GM12801 (cell line): ENCODE measurements around the gene REXO5.

Experiments used
- CTCF ChIP-seq: IDR thresholded peaks from one replicate; pipeline ENCODE4 v1.5.1; 2011; ENCODE audit warnings: control low read depth; ENCODE audit not compliant: insufficient read length; ENCODE audit errors: extremely low read depth

REXO5 gene

GRCh38 chr16:20821682-20822081, 15.4 kb downstream of the REXO5 start:
- TF ChIP-seq CTCF = no peak

- TF ChIP-seq CTCF = no peak
Observed at GRCh38 chr16:20822521-20823325, 16.4 kb downstream of the REXO5 start.

GRCh38 chr16:20826039-20826566, 19.8 kb downstream of the REXO5 start:
- TF ChIP-seq CTCF = no peak

- TF ChIP-seq CTCF = no peak
Observed at GRCh38 chr16:20829536-20829935, 23.2 kb downstream of the REXO5 start.

- no peak for TF ChIP-seq CTCF
Observed at GRCh38 chr16:20830372-20830771, 24.0 kb downstream of the REXO5 start.

- TF ChIP-seq CTCF = no peak
Observed at GRCh38 chr16:20833086-20833485, 26.8 kb downstream of the REXO5 start.

- TF ChIP-seq CTCF = no peak
Observed at GRCh38 chr16:20838240-20838639, 31.9 kb downstream of the REXO5 start.
